ENCODE measurements around the gene MTMR11. TPM values are rescaled to one million over a fixed set of nuclear protein-coding genes. Genes with fewer than 3 reads are reported as not detected.

The MTMR11 gene
- total and polyA plus RNA-seq, 2 experiments from 2014 or later, result 2.4 to 3.6 TPM

DNA sequence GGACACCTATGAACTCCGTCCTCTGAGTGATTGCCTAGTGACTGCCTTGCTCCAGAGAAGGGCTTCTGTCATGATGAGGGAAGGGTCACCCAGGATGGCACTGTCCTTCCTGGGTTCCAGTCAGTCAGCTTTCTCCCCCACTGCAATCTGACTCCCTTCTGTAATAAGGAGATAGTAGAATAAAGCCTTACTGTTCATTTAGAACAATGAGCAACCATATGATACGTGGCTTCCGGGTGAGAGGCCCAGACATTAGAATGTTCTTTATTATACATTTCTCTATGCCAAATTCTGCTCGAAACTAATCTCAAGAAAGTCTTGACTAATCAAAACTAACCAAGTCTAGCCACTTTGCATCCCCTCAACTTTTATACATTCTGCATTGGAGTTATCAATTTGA lies 8.5 kb upstream of the MTMR11 start:
- ATAC-seq (no peak), DNase-seq (ENCODE audit: low spot score) (no peak)
- Histone ChIP-seq H3F3A (replicated peaks; ENCODE audit: low read depth) (no peaks in the 10 kb centered on the region), H3K4me1 (ENCODE audit: insufficient read depth) (peaks cover 16% of the 10 kb centered on the region; the same call in 1 of the 2 replicates), H3K4me3 (no peak overlapping the region), H2AFZ (no peak overlapping the region), H3K4me2 (no peak overlapping the region), H4K20me1 (replicated peaks; ENCODE audit: insufficient read depth) (no peaks in the 10 kb centered on the region; the same call in 1 of the 2 replicates), H3K27me3 (ENCODE audit: insufficient read depth) (no peaks in the 10 kb centered on the region), H3K79me2 (replicated peaks; ENCODE audit: insufficient read depth) (no peaks in the 10 kb centered on the region), H3K9me2 (ENCODE audit: insufficient read depth) (no peaks in the 10 kb centered on the region), H3K36me3 (ENCODE audit: insufficient read depth) (peaks cover 26% of the 10 kb centered on the region; the same call in 1 of the 2 replicates), H3K27ac (ENCODE audit: low read depth) (no peak overlapping the region)
- TF ChIP-seq JUNB (IDR thresholded peaks at IDR 0.05; ENCODE audit: unreplicated experiment) (no peak), POLR2AphosphoS5 (IDR thresholded peaks at IDR 0.05; ENCODE audit: low read depth) (no peak), NANOG (IDR thresholded peaks at IDR 0.05; ENCODE audit: borderline replicate concordance) (no peak), ETS1 (IDR thresholded peaks at IDR 0.05) (no peak), STAT1 (IDR thresholded peaks at IDR 0.05; ENCODE audit: unreplicated experiment) (no peak), EZH2 (IDR thresholded peaks at IDR 0.05; ENCODE audit: low read depth, unreplicated experiment) (no peak), ZNF462 (CRISPR knock-in tag; IDR thresholded peaks at IDR 0.05) (no peak), ZNF331 (CRISPR knock-in tag; IDR thresholded peaks at IDR 0.05; ENCODE audit: low read depth) (no peak), ZNF114 (CRISPR knock-in tag; IDR thresholded peaks at IDR 0.05) (no peak), CREB1 (CRISPR knock-in tag; IDR thresholded peaks at IDR 0.05; ENCODE audit: low read depth) (no peak)
- H3K4me1 Mint-ChIP-seq, result peaks cover 30% of the 10 kb centered on the region
- no peak overlapping the region for H3K4me3 Mint-ChIP-seq
- H3K9me3 Mint-ChIP-seq, result no peaks in the 10 kb centered on the region
- H3K27me3 Mint-ChIP-seq (ENCODE audit: insufficient read depth, low read depth, poor library complexity), result no peaks in the 10 kb centered on the region
- no peak overlapping the region for H3K27ac Mint-ChIP-seq
- peaks cover 33% of the 10 kb centered on the region for H3K36me3 Mint-ChIP-seq (ENCODE audit: low read depth)

All from GM23338 (cell line).